Kidney (tissue), 14 donors: ENCODE data around the gene HMGB2. TPM values are rescaled to one million over a fixed set of nuclear protein-coding genes. Genes with fewer than 3 reads are reported as not detected.

Experiments used
- DNase-seq, 5 donors: peaks; one replicate each; pipeline ENCODE4 v3.0.0-alpha.2; 2013 to 2020
- FAIRE-seq: peaks from 2 replicates; lab custom pipeline; 2012; peaks lifted over from hg19 to GRCh38; lab: Jason Lieb, UNC
- H3K27ac ChIP-seq, 2 donors: one replicate each; pipeline ENCODE4 v1.7.0; 2013; ENCODE audit warnings: low read depth in 2 of 2, low read length in 2 of 2, inconsistent platforms in 1 of 2
- H3K27me3 ChIP-seq: one replicate; pipeline ENCODE4 v1.7.1; 2013; ENCODE audit warnings: low read length, inconsistent platforms; ENCODE audit not compliant: control insufficient read depth, insufficient read depth
- H3K36me3 ChIP-seq, 3 donors: one replicate each; pipeline versions ENCODE4 v1.7.0 to v1.7.1; 2013; ENCODE audit warnings: low read length in 3 of 3, control low read depth in 1 of 3, inconsistent platforms in 1 of 3; ENCODE audit not compliant: insufficient read depth in 3 of 3, control insufficient read depth in 2 of 3
- H3K4me1 ChIP-seq, 3 donors: one replicate each; pipeline versions ENCODE4 v1.7.0 to v1.7.1; 2013; ENCODE audit warnings: low read length in 3 of 3, inconsistent platforms in 1 of 3, low read depth in 1 of 3; ENCODE audit not compliant: control insufficient read depth in 2 of 3, insufficient read depth in 2 of 3
- H3K4me3 ChIP-seq, 3 donors: one replicate each; pipeline versions ENCODE4 v1.7.0 to v1.8.1; 2013; ENCODE audit warnings: low read length in 3 of 3, control low read depth in 1 of 3, inconsistent platforms in 1 of 3
- H3K9ac ChIP-seq, 3 donors: one replicate each; pipeline versions ENCODE4 v1.7.0 to v1.7.1; 2013; ENCODE audit warnings: low read length in 3 of 3, control low read depth in 1 of 3, inconsistent platforms in 1 of 3
- H3K9me3 ChIP-seq, 3 donors: one replicate each; pipeline versions ENCODE4 v1.7.0 to v1.7.1; 2013; ENCODE audit warnings: low read length in 3 of 3, control low read depth in 1 of 3, inconsistent platforms in 1 of 3; ENCODE audit not compliant: control insufficient read depth in 2 of 3, insufficient read depth in 1 of 3
- CTCF ChIP-seq: IDR thresholded peaks from 3 replicates; pipeline ENCODE4 v1.5.1; 2012; ENCODE audit warnings: mild to moderate bottlenecking, moderate library complexity, borderline replicate concordance; ENCODE audit not compliant: insufficient read depth; ENCODE audit errors: extremely low read depth
- intact Hi-C: fragments of 100-400 bp; cut with DNase I; formaldehyde crosslinking; loops from one replicate; pipeline ENCODE4 v1.11.1; 2022
- polyA plus RNA-seq: library from polyadenylated mRNA; stranded (reverse); fragments of 350-450 nt; fragmentation: Illumina TruSeq; extraction: RNeasy Lipid Tissue Mini Kit (QIAGEN cat#74804); gene quantifications from one replicate; pipeline ENCODE4 v1.2.3, GENCODE V29; 2014; ENCODE audit warnings: low read depth, low replicate concordance; ENCODE audit not compliant: insufficient read depth
- total RNA-seq: library from RNA; stranded (reverse); fragmentation: NEBNext Ultra II Directional; extraction: Animal tissue kit (Norgen Biotek cat#: 25700); gene quantifications from one replicate; pipeline ENCODE4 v1.2.1, GENCODE V29; 2021
- donor health status: control.
- donor health status: control.
- donor health status: control.
- donor health status: control.
- donor health status: control.
- donor health status: DM: yes; HTN: yes; CAD: no.
- donor health status: Normal renal cell carcinoma (clear cell type).

HMGB2 gene
- total and polyA plus RNA-seq, 2 donors from 2014 or later = 41.8 to 76.8 TPM

GRCh38 chr4:173362666-173363065, 28.5 kb upstream of the HMGB2 start:
- H3K27me3 ChIP-seq = no peaks in the 10 kb centered on the region
- TF ChIP-seq CTCF = no peak
- H3K4me1 ChIP-seq = no peaks in the 10 kb centered on the region
- FAIRE-seq = no peak
- no peaks in the 10 kb centered on the region for H3K36me3 ChIP-seq
- intact Hi-C loops = no loop called here
- H3K4me3 ChIP-seq = no peak overlapping the region
- no peak overlapping the region for H3K9ac ChIP-seq
- no peak for DNase-seq
- H3K27ac ChIP-seq = no peak overlapping the region
- no peaks in the 10 kb centered on the region for H3K9me3 ChIP-seq

GRCh38 chr4:173360587-173361221, 26.5 kb upstream of the HMGB2 start:
- no peak for FAIRE-seq
- intact Hi-C loops = no loop called here
- Histone ChIP-seq H3K4me1 (no peaks in the 10 kb centered on the region), H3K9ac (no peak overlapping the region), H3K27ac (no peak overlapping the region), H3K4me3 (no peak overlapping the region), H3K9me3 (no peaks in the 10 kb centered on the region), H3K36me3 (no peaks in the 10 kb centered on the region), H3K27me3 (no peaks in the 10 kb centered on the region)
- DNase-seq = peak in 1 of 5 donors; percentile 18
- TF ChIP-seq CTCF = no peak

GRCh38 chr4:173357939-173358338, 23.8 kb upstream of the HMGB2 start:
- no peak for TF ChIP-seq CTCF
- DNase-seq (no peak), FAIRE-seq (no peak)
- Histone ChIP-seq H3K36me3 (no peaks in the 10 kb centered on the region), H3K9me3 (no peaks in the 10 kb centered on the region), H3K9ac (no peak overlapping the region), H3K27ac (no peak overlapping the region), H3K27me3 (no peaks in the 10 kb centered on the region), H3K4me1 (no peaks in the 10 kb centered on the region), H3K4me3 (no peak overlapping the region)
- intact Hi-C loops = no loop called here

- H3K36me3 ChIP-seq = no peaks in the 10 kb centered on the region
- H3K9ac ChIP-seq = no peak overlapping the region
- no peak for DNase-seq
- no peaks in the 10 kb centered on the region for H3K9me3 ChIP-seq
- no peaks in the 10 kb centered on the region for H3K4me1 ChIP-seq
- intact Hi-C loops = no loop called here
- no peaks in the 10 kb centered on the region for H3K27me3 ChIP-seq
- no peak for FAIRE-seq
- H3K4me3 ChIP-seq = no peak overlapping the region
- no peak overlapping the region for H3K27ac ChIP-seq
- TF ChIP-seq CTCF = no peak
These were observed 13.3 kb upstream of the HMGB2 start for GRCh38 chr4:173347467-173347866.
